Fibroblast of lung (primary cell): ENCODE measurements around the gene OR5M10. TPM values are rescaled to one million over a fixed set of nuclear protein-coding genes. Genes with fewer than 3 reads are reported as not detected.

Experiments used
- DNase-seq, 2 donors: peaks; one replicate each; pipeline versions ENCODE4 v3.0.0 to v3.0.0-alpha.2; 2010; ENCODE audit warnings: low read depth in 2 of 2
- H2AFZ ChIP-seq: 2 replicates; pipeline ENCODE4 v1.5.1; 2012; ENCODE audit warnings: low read length, control low read depth, inconsistent platforms
- H3K27ac ChIP-seq: 2 replicates; pipeline ENCODE4 v1.5.1; 2011; ENCODE audit warnings: low read length, control low read depth; ENCODE audit not compliant: insufficient read depth
- H3K27me3 ChIP-seq: 2 replicates; pipeline ENCODE4 v1.5.1; 2011; ENCODE audit warnings: mild to moderate bottlenecking, low read length; ENCODE audit not compliant: control insufficient read depth, insufficient read depth
- H3K36me3 ChIP-seq: 2 replicates; pipeline ENCODE4 v1.5.1; 2011; ENCODE audit warnings: low read length; ENCODE audit not compliant: control insufficient read depth, insufficient read depth
- H3K4me1 ChIP-seq: 2 replicates; pipeline ENCODE4 v1.5.1; 2011; ENCODE audit warnings: low read length; ENCODE audit not compliant: control insufficient read depth, insufficient read depth; ENCODE audit errors: extremely low read depth
- H3K4me2 ChIP-seq: 2 replicates; pipeline ENCODE4 v1.5.1; 2011; ENCODE audit warnings: low read length, control low read depth; ENCODE audit not compliant: insufficient read depth; ENCODE audit errors: extremely low read depth
- H3K4me3 ChIP-seq, 4 experiments: fragments of 200-600 bp in 1 of 4; sonication (generic) in 1 of 4; replicated peaks in 1 of 4; 2 replicates each; pipeline ENCODE4 v1.5.1; 2011 to 2016; ENCODE audit warnings: low read length in 4 of 4, low read depth in 3 of 4, mild to moderate bottlenecking in 3 of 4, control low read depth in 2 of 4, inconsistent platforms in 1 of 4, mixed read lengths in 1 of 4; ENCODE audit not compliant: insufficient read depth in 1 of 4; ENCODE audit errors: control extremely low read depth in 1 of 4
- H3K79me2 ChIP-seq: 2 replicates; pipeline ENCODE4 v1.5.1; 2012; ENCODE audit warnings: mild to moderate bottlenecking, low read length, inconsistent platforms; ENCODE audit not compliant: control insufficient read depth, insufficient read depth
- H3K9ac ChIP-seq: 2 replicates; pipeline ENCODE4 v1.5.1; 2011; ENCODE audit warnings: mild to moderate bottlenecking, low read length, control low read depth; ENCODE audit not compliant: insufficient read depth
- H3K9me3 ChIP-seq: 2 replicates; pipeline ENCODE4 v1.5.1; 2012; ENCODE audit warnings: low read depth, low read length; ENCODE audit not compliant: control insufficient read depth, insufficient read depth
- H4K20me1 ChIP-seq: 2 replicates; pipeline ENCODE4 v1.5.1; 2011; ENCODE audit warnings: low read length; ENCODE audit not compliant: control insufficient read depth, insufficient read depth; ENCODE audit errors: extremely low read depth
- CTCF ChIP-seq, 2 donors: IDR thresholded peaks in 1 of 2; conservative IDR thresholded peaks in 1 of 2; 1 replicate in 1 of 2; 2 replicates in 1 of 2; pipeline ENCODE4 v1.5.1; 2011 to 2012; ENCODE audit warnings: low read length in 2 of 2, control low read depth in 1 of 2, inconsistent platforms in 1 of 2, low read depth in 1 of 2, mild to moderate bottlenecking in 1 of 2
- EZH2 ChIP-seq: IDR thresholded peaks from 2 replicates; pipeline ENCODE4 v1.5.1; 2012; ENCODE audit warnings: low read length, control low read depth, mild to moderate bottlenecking; ENCODE audit errors: missing control alignments
- polyA plus RNA-seq, 2 donors: library from polyadenylated mRNA; depleted of rRNA in 1 of 2; stranded (reverse) in 1 of 2; unstranded in 1 of 2; fragments of >200 nt; gene quantifications; 2 replicates each; pipeline ENCODE4 v1.2.1, GENCODE V29; 2011 to 2012; ENCODE audit warnings: missing spikeins in 1 of 2
- total RNA-seq: library from RNA; depleted of rRNA; stranded (reverse); fragments of >200 nt; gene quantifications from 2 replicates; pipeline ENCODE4 v1.2.1, GENCODE V29; 2014

Gene OR5M10
- total and polyA plus RNA-seq, 2 donors (not counting 1 experiment from before 2014, with no cell fraction given), result not detected

- Histone ChIP-seq H3K4me1 (no peaks in the 10 kb centered on the region), H3K36me3 (no peaks in the 10 kb centered on the region), H3K9ac (no peak overlapping the region), H3K27me3 (no peaks in the 10 kb centered on the region), H3K4me2 (no peak overlapping the region), H3K79me2 (no peaks in the 10 kb centered on the region), H3K4me3 (no peak overlapping the region), H3K27ac (no peak overlapping the region), H3K9me3 (no peaks in the 10 kb centered on the region), H2AFZ (no peak overlapping the region), H4K20me1 (no peaks in the 10 kb centered on the region)
- TF ChIP-seq CTCF (conservative IDR thresholded peaks at IDR 0.05 in 1 of 2, IDR thresholded peaks at IDR 0.05 in 1 of 2; ENCODE audit: low read depth in 1 of 2, low read length in 2 of 2) (no peak), EZH2 (no peak)
- DNase-seq, result no peak
These were observed 32.0 kb downstream of the OR5M10 start for GRCh38 chr11:56545531-56545930.

GRCh38 chr11:56543739-56544138 lies 33.8 kb downstream of the OR5M10 start:
- no peaks in the 10 kb centered on the region for H3K36me3 ChIP-seq
- no peaks in the 10 kb centered on the region for H3K9me3 ChIP-seq
- no peak overlapping the region for H3K4me3 ChIP-seq
- H3K4me2 ChIP-seq, result no peak overlapping the region
- H3K27me3 ChIP-seq, result no peaks in the 10 kb centered on the region
- H3K27ac ChIP-seq, result no peak overlapping the region
- no peaks in the 10 kb centered on the region for H4K20me1 ChIP-seq
- TF ChIP-seq CTCF (conservative IDR thresholded peaks at IDR 0.05 in 1 of 2, IDR thresholded peaks at IDR 0.05 in 1 of 2; ENCODE audit: low read depth in 1 of 2, low read length in 2 of 2) (no peak), EZH2 (no peak)
- no peaks in the 10 kb centered on the region for H3K79me2 ChIP-seq
- no peak overlapping the region for H2AFZ ChIP-seq
- no peak for DNase-seq
- H3K4me1 ChIP-seq, result no peaks in the 10 kb centered on the region
- no peak overlapping the region for H3K9ac ChIP-seq

GRCh38 chr11:56543157-56543556 lies 34.4 kb downstream of the OR5M10 start, which contains the start of gene OR5M11:
TSS of gene OR5M11 (minus strand) at chr11:56543257. CDS start at chr11:56543257, 0 bp downstream.
- TF ChIP-seq CTCF (conservative IDR thresholded peaks at IDR 0.05 in 1 of 2, IDR thresholded peaks at IDR 0.05 in 1 of 2; ENCODE audit: low read depth in 1 of 2, low read length in 2 of 2) (no peak), EZH2 (no peak)
- no peak within 1 kb of the TSS for H3K27ac ChIP-seq

More at GRCh38 chr11:56543157-56543556, 34.4 kb downstream of the OR5M10 start, which contains the start of gene OR5M11:
- Histone ChIP-seq H2AFZ (no peak within 1 kb of the TSS), H3K9ac (no peak within 1 kb of the TSS), H3K9me3 (no peaks in the 10 kb centered on the region), H4K20me1 (no peaks in the 10 kb centered on the region), H3K27me3 (no peaks in the 10 kb centered on the region), H3K4me2 (no peak within 1 kb of the TSS), H3K79me2 (no peaks in the 10 kb centered on the region), H3K36me3 (no peaks in the 10 kb centered on the region), H3K4me3 (no peak within 1 kb of the TSS), H3K4me1 (no peaks in the 10 kb centered on the region)
- no peak for DNase-seq
